ENCODE measurements around the gene CALN1. TPM values are rescaled to one million over a fixed set of nuclear protein-coding genes. Genes with fewer than 3 reads are reported as not detected.

CALN1 gene
- total RNA-seq, 4 donors from 2014 or later: under 0.01 to 0.33 (median 0.10) TPM; not detected in 1

GRCh38 chr7:71801976-71802375, 610.2 kb downstream of the CALN1 start:
- TF ChIP-seq POLR2A (IDR thresholded peaks at IDR 0.05) (no peak), CTCF (IDR thresholded peaks at IDR 0.05) (no peak)
- H3K9me3 ChIP-seq: no peaks in the 10 kb centered on the region
- 90 to 92% methylated on average over 4 of the region's 4 CpGs for WGBS, 2 donors
- intact Hi-C loops (cut with DNase I): no loop called here
- H3K4me1 ChIP-seq: no peaks in the 10 kb centered on the region
- no peaks in the 10 kb centered on the region for H3K27me3 ChIP-seq
- H3K27ac ChIP-seq: no peak overlapping the region
- no peak overlapping the region for H3K4me3 ChIP-seq (replicated peaks in 1 of 3)
- no peaks in the 10 kb centered on the region for H3K36me3 ChIP-seq
- no peak for DNase-seq

- no peak overlapping the region for H3K4me3 ChIP-seq (replicated peaks in 1 of 3)
- TF ChIP-seq CTCF (IDR thresholded peaks at IDR 0.05) (no peak), POLR2A (IDR thresholded peaks at IDR 0.05) (no peak)
- DNase-seq: no peak
- H3K27me3 ChIP-seq: no peaks in the 10 kb centered on the region
- no peaks in the 10 kb centered on the region for H3K4me1 ChIP-seq
- 90% methylated on average over 11 of the region's 11 CpGs for WGBS, 2 donors
- no peak overlapping the region for H3K27ac ChIP-seq
- H3K36me3 ChIP-seq: no peaks in the 10 kb centered on the region
- intact Hi-C loops (cut with DNase I): no loop called here
- no peaks in the 10 kb centered on the region for H3K9me3 ChIP-seq
Observed at GRCh38 chr7:71800321-71800720, 611.8 kb downstream of the CALN1 start.

- intact Hi-C loops (cut with DNase I): no loop called here
- Histone ChIP-seq H3K4me1 (no peaks in the 10 kb centered on the region), H3K4me3 (replicated peaks in 1 of 3) (no peak overlapping the region), H3K27me3 (no peaks in the 10 kb centered on the region), H3K9me3 (no peaks in the 10 kb centered on the region), H3K36me3 (no peaks in the 10 kb centered on the region), H3K27ac (no peak overlapping the region)
- no peak for DNase-seq
- 83 to 93% methylated on average over 10 of the region's 10 CpGs for WGBS, 2 donors
- TF ChIP-seq POLR2A (IDR thresholded peaks at IDR 0.05) (no peak), CTCF (IDR thresholded peaks at IDR 0.05) (no peak)
Observed at GRCh38 chr7:71795410-71795809, 616.7 kb downstream of the CALN1 start.

GRCh38 chr7:71793251-71793650, 618.9 kb downstream of the CALN1 start:
- WGBS, 2 donors: 87 to 96% methylated on average over 5 of the region's 5 CpGs
- Histone ChIP-seq H3K4me3 (replicated peaks in 1 of 3) (no peak overlapping the region), H3K4me1 (no peaks in the 10 kb centered on the region), H3K36me3 (no peaks in the 10 kb centered on the region), H3K27ac (no peak overlapping the region), H3K9me3 (no peaks in the 10 kb centered on the region), H3K27me3 (no peaks in the 10 kb centered on the region)
- intact Hi-C loops (cut with DNase I): no loop called here
- no peak for DNase-seq
- TF ChIP-seq POLR2A (IDR thresholded peaks at IDR 0.05) (no peak), CTCF (IDR thresholded peaks at IDR 0.05) (no peak)

DNA sequence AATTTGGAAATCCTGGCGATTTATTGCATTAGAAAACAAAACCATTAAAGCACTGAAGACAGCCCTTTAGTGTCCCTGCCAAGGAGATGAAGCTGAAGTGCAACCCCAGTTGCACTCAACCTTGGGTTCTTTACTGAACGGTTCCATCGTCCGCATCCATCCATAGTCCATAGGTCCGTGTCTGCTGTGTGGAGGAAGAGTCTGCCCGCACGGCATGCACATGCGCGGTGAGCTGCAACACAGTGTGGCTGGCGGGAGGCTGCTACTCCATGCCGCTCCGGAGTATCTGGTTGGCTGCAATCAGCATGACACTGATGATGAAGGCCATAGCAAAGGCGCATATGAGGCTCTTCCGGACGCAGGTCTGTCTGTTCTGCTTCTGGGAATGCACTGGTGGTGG, 624.6 kb downstream of the CALN1 start:
- no peaks in the 10 kb centered on the region for H3K4me1 ChIP-seq
- no peak for DNase-seq
- H3K27me3 ChIP-seq: no peaks in the 10 kb centered on the region
- WGBS, 2 donors: 96 to 97% methylated on average over 15 of the region's 15 CpGs
- no peak overlapping the region for H3K27ac ChIP-seq
- no peak overlapping the region for H3K4me3 ChIP-seq (replicated peaks in 1 of 3)
- no peaks in the 10 kb centered on the region for H3K9me3 ChIP-seq
- intact Hi-C loops (cut with DNase I): no loop called here
- TF ChIP-seq CTCF (IDR thresholded peaks at IDR 0.05) (no peak), POLR2A (IDR thresholded peaks at IDR 0.05) (no peak)
- H3K36me3 ChIP-seq: no peaks in the 10 kb centered on the region
